ENCODE data around the gene ORM2. TPM values are rescaled to one million over a fixed set of nuclear protein-coding genes. Genes with fewer than 3 reads are reported as not detected.

The ORM2 gene
- total RNA-seq, 4 donors from 2014 or later, result 6.3 to 15.6 TPM; not detected in 2

- Histone ChIP-seq H3K27ac (peak overlapping the region in 3 of 4 donors; percentile 46 to 62 (median 48)), H3K27me3 (no peaks in the 10 kb centered on the region), H3K4me1 (no peaks in the 10 kb centered on the region), H3K36me3 (peaks cover 0 to 15% of the 10 kb centered on the region in 2 donors), H3K9me3 (no peaks in the 10 kb centered on the region), H3K4me3 (no peak overlapping the region)
- DNase-seq (peak; percentile 44), ATAC-seq (peak; percentile 76 to 85)
- in situ Hi-C loops (cut with MboI; ENCODE audit: low sequenced_read_pairs in 4 of 4) (no loop called here), intact Hi-C loops (cut with DNase I; ENCODE audit: low total_unique reads) (no loop called here)
- TF ChIP-seq POLR2A (IDR thresholded peaks at IDR 0.05), result no peak
- TF ChIP-seq CTCF (IDR thresholded peaks at IDR 0.05 in 4 of 5, conservative IDR thresholded peaks at IDR 0.05 in 1 of 5), result no peak
These were observed 22.3 kb downstream of the ORM2 start for GRCh38 chr9:114351932-114352331.

- Histone ChIP-seq H3K9me3 (no peaks in the 10 kb centered on the region), H3K27ac (no peak overlapping the region), H3K4me1 (no peaks in the 10 kb centered on the region), H3K4me3 (no peak overlapping the region), H3K27me3 (no peaks in the 10 kb centered on the region), H3K36me3 (no peaks in the 10 kb centered on the region)
- intact Hi-C loops (cut with DNase I; ENCODE audit: low total_unique reads) (no loop called here), in situ Hi-C loops (cut with MboI; ENCODE audit: low sequenced_read_pairs in 4 of 4) (no loop called here)
- TF ChIP-seq POLR2A (IDR thresholded peaks at IDR 0.05) (no peak), CTCF (IDR thresholded peaks at IDR 0.05 in 4 of 5, conservative IDR thresholded peaks at IDR 0.05 in 1 of 5) (no peak)
- no peak for DNase-seq
- ATAC-seq, result no peak
These were observed 26.2 kb downstream of the ORM2 start for GRCh38 chr9:114355821-114356220.

- in situ Hi-C loops (cut with MboI; ENCODE audit: low sequenced_read_pairs in 4 of 4) (no loop called here), intact Hi-C loops (cut with DNase I; ENCODE audit: low total_unique reads) (no loop called here)
- H3K27ac ChIP-seq, result no peak overlapping the region
- no peak for TF ChIP-seq POLR2A (IDR thresholded peaks at IDR 0.05)
- no peak for TF ChIP-seq CTCF (IDR thresholded peaks at IDR 0.05 in 4 of 5, conservative IDR thresholded peaks at IDR 0.05 in 1 of 5)
- H3K4me3 ChIP-seq, result no peak overlapping the region
- H3K9me3 ChIP-seq, result no peaks in the 10 kb centered on the region
- ATAC-seq (no peak), DNase-seq (no peak)
- no peaks in the 10 kb centered on the region for H3K4me1 ChIP-seq
- H3K36me3 ChIP-seq, result no peaks in the 10 kb centered on the region
- H3K27me3 ChIP-seq, result no peaks in the 10 kb centered on the region
These were observed 27.1 kb downstream of the ORM2 start for GRCh38 chr9:114356792-114357191.

- ATAC-seq (no peak), DNase-seq (no peak)
- Histone ChIP-seq H3K9me3 (no peaks in the 10 kb centered on the region), H3K4me1 (no peaks in the 10 kb centered on the region), H3K27ac (no peak overlapping the region), H3K4me3 (no peak overlapping the region), H3K27me3 (no peaks in the 10 kb centered on the region), H3K36me3 (no peaks in the 10 kb centered on the region)
- intact Hi-C loops (cut with DNase I; ENCODE audit: low total_unique reads) (no loop called here), in situ Hi-C loops (cut with MboI; ENCODE audit: low sequenced_read_pairs in 4 of 4) (no loop called here)
- no peak for TF ChIP-seq CTCF (IDR thresholded peaks at IDR 0.05 in 4 of 5, conservative IDR thresholded peaks at IDR 0.05 in 1 of 5)
- TF ChIP-seq POLR2A (IDR thresholded peaks at IDR 0.05), result no peak
These were observed 27.7 kb downstream of the ORM2 start for GRCh38 chr9:114357360-114357759.

GRCh38 chr9:114357911-114358328 is 28.3 kb downstream of the ORM2 start:
- Histone ChIP-seq H3K36me3 (no peaks in the 10 kb centered on the region), H3K27ac (no peak overlapping the region), H3K4me1 (no peaks in the 10 kb centered on the region), H3K9me3 (no peaks in the 10 kb centered on the region), H3K4me3 (no peak overlapping the region), H3K27me3 (no peaks in the 10 kb centered on the region)
- TF ChIP-seq POLR2A (IDR thresholded peaks at IDR 0.05), result no peak
- TF ChIP-seq CTCF (IDR thresholded peaks at IDR 0.05 in 4 of 5, conservative IDR thresholded peaks at IDR 0.05 in 1 of 5), result no peak
- intact Hi-C loops (cut with DNase I; ENCODE audit: low total_unique reads) (no loop called here), in situ Hi-C loops (cut with MboI; ENCODE audit: low sequenced_read_pairs in 4 of 4) (no loop called here)
- no peak for ATAC-seq
- no peak for DNase-seq
